ENCODE results near the gene MIEF2.
A peak's percentile ranks its signal among the peaks of the same experiment; 100 is the strongest.
"Not testable (repeated sequence)": the region's sequence is repeated elsewhere in the genome, so short reads cannot be mapped to it uniquely, and the experiment has no call there.

The MIEF2 gene

DNA sequence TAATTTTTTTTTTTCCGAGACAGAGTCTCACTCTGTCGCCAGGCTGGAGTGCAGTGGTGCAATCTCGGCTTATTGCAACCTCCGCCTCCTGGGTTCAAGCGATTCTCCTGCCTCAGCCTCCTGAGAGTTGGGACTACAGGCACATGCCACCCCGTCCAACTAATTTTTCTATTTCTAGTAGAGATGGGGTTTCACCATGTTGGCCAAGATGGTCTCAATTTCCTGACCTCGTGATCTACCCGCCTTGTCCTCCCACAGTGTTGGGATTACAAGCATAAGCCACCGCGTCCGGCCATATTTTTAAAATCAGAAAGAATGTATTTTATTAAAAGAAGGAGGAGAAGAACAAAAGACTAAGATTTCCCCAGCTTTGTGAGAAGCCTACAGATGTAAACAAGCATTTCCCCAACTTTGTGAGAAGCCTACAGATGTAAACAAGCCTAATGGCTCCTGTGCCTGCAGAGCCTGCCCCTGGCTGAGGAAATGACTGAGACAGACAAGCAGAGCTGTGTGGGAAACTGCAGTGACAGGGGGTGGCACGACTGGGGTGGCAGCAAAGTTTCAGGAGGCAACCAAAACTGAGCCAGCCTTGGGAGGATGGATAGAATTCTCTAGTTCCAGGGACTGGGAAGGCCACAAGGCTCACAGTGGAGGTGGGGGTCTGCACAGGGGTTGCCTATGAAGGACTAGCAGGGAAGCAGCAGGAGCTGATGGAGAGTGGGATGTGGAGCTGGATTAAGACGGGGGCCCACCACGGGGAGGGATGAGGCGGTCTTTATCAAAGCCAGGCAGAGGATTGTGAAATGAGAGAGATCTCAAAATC lies 31.5 kb downstream of the MIEF2 start:
- DNase-seq (ENCODE audit: low read depth): no peak

DNA sequence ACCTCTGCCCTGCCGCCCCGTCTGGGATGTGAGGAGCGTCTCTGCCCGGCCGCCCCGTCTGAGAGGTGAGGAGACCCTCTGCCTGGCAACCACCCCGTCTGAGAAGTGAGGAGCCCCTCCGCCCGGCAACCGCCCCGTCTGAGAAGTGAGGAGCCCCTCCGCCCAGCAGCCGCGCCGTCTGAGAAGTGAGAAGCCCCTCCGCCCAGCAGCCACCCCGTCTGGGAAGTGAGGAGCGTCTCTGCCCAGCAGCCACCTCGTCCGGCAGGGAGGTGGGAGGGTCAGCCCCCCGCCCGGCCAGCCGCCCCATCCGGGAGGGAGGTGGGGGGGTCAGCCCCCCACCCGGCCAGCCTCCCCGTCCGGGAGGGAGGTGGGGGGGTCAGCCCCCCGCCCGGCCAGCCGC lies 37.6 kb downstream of the MIEF2 start:
- DNase-seq (ENCODE audit: low read depth): not testable (repeated sequence)

DNA sequence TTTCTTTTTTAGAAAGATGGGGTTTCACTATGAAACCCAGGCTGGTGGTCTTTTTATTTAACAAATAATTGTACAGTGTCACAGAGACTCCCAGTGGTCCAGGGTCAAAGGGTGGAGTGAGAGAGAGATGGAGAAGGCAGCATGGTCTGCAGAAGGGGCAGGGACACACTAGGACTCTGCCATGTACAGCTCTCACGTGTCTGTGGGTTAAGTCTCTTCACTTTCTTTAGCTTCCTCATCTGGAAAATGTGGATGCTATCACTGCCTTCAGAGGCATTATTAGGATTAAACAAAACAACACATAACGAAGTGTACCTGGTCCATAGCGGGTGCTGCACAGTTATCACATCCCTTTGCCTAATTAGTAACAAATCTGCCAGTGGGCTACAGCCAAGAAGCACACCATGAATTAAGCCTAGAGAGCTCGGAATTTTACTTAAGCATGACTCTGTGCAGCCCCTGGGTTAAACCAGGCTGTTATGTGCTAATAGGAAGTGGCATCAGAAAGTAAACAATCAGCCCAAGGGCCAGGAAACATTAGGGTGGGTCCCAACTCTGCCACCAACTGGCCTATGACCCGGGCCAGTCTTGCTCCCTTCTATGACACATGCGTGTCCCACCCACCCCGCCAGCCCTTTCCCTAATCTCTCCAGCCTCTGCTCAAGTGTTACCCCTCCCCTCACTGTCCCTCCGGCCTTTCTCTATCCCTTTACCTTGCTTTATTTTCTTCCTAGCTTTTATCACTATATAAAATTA lies 40.4 kb downstream of the MIEF2 start:
- no peak for DNase-seq (ENCODE audit: low read depth)

DNA sequence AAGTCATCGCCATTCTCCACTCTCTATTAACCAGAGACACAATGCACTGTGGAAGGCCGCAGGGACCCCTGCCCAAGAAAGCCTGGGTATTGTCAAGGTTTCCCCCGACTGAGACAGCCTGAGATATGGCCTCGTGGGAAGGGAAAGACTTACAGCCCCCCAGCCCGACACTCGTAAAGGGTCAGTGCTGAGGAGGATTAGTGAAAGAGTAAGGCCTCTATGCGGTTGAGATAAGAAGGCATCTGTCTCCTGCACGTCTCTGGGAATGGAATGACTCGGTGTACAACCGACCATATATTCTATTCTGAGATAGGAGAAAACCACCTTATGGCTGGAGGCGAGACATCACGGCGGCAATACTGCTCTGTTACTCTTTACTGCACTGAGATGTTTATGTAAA lies 42.7 kb downstream of the MIEF2 start:
- DNase-seq (ENCODE audit: low read depth): not testable (repeated sequence)

DNA sequence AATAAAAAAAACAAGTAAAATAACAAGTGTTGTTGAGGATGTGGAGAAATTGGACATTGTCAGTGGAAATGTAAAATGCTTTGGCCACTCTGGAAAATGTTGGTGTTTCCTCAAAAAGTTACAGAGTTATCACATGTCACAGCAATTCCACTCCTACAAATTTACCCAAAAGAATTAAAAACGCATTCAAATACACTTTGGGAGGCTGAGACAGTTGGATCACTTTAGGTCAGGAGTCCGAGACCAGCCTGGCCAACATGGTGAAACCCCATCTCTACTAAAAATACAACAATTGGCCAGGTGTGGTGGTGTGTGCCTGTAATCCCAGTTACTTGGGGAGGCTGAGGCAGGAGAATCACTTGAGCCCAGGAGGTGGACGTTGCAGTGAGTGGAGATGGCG lies 48.7 kb downstream of the MIEF2 start:
- no peak for DNase-seq (ENCODE audit: low read depth)

DNA sequence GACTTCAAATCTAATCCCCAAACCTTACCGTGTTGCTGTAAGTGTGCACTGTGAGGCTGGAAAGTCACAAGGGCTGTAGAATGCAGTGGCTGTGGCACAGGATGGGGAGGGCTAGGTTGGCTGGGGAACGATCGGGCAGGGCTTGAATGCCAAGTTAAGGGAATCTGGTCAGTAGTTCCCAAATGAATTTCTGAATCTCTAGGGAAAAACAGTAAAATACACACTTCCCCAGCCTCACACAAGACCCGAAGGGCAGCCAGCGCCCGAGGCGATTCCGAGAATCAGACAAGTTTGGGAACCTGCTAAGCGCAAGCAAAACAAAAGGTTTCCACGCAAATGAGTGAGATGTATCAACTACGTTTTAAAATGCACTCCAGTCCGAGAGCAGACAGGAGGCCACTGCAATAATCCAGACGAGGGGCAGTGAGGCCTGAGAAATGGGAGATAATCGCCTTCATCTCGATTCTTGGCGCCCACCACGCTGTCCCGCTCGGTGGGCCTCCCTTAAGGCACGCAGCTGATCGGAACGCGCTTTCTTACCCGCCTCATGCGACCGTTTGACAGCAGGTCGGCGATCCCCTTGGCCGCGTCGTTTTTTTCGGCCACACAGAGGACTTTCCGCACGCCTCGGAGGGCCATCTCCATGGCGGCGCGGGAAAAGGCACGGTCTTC lies 53.7 kb downstream of the MIEF2 start:
- DNase-seq (ENCODE audit: low read depth): no peak

DNA sequence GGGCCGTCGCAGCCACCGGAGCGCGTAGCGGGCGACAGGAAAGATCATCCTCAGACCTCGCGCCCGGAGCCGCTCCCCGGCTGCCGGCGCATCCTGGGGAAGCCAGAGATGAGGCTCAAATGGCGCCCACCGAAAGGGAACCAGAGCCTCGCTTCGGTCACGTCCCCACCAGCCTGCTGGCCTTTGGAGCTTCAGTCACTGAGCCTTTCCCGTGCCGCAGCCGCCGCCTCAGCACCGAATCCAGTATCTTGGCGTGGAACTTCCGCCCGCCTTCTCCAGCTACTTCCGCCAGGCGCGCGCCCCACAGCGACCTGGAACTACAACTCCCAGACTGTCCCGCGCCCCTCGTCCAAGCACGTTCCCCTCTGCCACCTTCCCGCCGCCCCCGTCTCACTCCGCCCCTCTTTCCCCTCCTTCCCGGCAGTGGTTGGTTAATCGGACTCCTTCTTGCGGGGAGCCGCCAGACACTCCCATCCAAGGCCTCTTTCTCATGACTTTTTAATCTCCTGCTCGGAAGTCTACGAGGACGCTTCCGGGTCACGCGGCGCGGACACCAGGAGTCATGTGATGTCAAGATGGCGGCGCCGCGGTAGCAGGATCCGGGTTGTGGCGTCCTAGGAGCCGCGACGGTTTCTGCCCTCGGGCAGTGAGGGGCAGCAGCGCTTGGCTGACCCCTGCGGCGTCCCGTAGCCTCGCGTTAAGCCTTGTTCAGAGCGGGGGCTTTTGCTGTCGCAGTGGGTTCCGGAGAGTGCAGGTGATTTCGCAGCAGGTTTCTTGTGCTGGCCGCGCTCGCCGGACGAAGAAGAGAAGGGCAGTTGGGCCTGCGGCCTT lies 54.5 kb downstream of the MIEF2 start, which contains the start of the genes SMCR8 and TOP3A:
Gene SMCR8 (plus strand): TSS at position 563 of the 831 bp plus-strand sequence. CDS start 497 bp downstream, outside the sequence.
Gene TOP3A (minus strand): TSS at position 264 of the 831 bp plus-strand sequence. CDS start 216 bp downstream, at position 48.
- peak; percentile 98 for DNase-seq (ENCODE audit: low read depth)

DNA sequence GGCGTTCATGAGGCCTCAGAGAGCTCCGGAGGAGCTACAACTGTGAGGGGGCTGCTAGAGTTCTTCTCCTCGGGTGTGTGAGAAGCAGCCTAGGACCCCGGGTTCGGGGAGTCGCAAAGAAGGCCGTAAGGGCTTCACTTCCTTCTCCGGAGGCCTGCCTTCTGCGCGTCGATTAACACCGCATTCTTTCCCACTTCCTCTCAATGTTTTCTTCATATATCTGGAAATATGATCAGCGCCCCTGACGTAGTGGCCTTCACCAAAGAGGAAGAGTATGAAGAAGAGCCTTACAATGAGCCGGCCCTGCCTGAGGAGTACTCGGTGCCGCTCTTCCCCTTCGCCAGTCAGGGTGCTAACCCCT lies 55.1 kb downstream of the MIEF2 start:
- no peak for DNase-seq (ENCODE audit: low read depth)

DNA sequence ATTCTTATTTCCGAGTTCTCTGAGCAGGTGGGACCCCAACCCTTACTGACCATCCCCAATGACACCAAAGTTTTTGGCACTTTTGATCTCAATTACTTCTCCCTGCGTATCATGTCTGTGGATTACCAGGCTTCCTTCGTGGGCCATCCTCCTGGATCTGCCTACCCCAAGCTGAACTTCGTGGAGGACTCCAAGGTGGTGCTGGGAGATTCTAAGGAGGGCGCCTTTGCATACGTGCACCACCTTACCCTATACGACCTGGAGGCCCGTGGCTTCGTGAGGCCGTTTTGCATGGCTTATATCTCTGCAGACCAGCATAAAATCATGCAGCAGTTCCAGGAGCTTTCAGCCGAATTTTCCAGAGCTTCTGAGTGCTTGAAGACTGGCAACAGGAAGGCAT lies 55.5 kb downstream of the MIEF2 start:
- DNase-seq (ENCODE audit: low read depth): no peak
